T-helper 2 cell treated with Interferon-gamma antibody and Interleukin-4, amounts not matched to agents 100 ng/mL and 5 ng/mL, for 36 hours (primary cell): ENCODE measurements around the gene CCR7. TPM values are rescaled to one million over a fixed set of nuclear protein-coding genes. Genes with fewer than 3 reads are reported as not detected.

Experiments used
- intact Hi-C: fragments of 100-400 bp; cut with micrococcal nuclease; formaldehyde crosslinking; loops from one replicate; pipeline ENCODE4 v1.15.1; 2023
- total RNA-seq: library from RNA; stranded (reverse); gene quantifications from 2 replicates; pipeline ENCODE4 v1.2.3, GENCODE V29; 2022

The CCR7 gene
- total RNA-seq, 1 donor from 2014 or later = 113 TPM

DNA sequence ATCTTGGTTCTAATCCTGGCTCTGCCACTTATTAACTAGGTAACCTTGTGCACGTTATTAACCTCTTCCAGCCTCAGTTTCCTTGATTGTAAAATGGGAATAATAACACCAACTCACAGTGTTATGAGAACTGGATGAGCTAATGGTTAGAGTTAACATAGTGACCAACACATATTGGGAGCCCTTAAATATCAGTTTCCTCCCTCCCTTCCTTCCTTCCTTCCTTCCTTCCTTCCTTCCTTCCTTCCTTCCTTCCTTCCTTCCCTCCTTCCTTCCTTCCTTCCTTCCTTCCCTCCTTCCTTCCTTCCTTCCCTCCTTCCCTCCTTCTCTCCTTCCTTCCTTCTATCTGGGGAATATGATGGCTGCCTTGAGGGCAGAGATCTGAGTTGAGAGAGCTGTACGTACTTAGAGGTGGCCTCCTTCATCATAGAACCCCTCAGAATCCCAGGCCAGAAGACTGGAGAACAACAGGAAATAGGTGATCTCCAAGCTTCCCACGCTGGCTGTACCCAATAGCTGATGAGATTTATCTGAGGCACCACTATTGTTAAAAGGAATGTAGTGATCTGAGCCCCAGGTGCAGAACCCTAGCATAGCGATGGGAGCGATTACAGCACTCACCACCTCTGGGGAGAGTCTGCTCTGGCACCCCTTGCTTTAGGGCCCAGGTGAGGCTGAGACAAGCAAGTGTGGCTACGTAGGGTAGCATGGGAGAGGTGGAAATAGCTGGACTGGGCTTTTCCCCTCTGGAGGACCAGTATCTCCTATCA, 26.2 kb downstream of the CCR7 start:
- intact Hi-C loops = no loop called here

DNA sequence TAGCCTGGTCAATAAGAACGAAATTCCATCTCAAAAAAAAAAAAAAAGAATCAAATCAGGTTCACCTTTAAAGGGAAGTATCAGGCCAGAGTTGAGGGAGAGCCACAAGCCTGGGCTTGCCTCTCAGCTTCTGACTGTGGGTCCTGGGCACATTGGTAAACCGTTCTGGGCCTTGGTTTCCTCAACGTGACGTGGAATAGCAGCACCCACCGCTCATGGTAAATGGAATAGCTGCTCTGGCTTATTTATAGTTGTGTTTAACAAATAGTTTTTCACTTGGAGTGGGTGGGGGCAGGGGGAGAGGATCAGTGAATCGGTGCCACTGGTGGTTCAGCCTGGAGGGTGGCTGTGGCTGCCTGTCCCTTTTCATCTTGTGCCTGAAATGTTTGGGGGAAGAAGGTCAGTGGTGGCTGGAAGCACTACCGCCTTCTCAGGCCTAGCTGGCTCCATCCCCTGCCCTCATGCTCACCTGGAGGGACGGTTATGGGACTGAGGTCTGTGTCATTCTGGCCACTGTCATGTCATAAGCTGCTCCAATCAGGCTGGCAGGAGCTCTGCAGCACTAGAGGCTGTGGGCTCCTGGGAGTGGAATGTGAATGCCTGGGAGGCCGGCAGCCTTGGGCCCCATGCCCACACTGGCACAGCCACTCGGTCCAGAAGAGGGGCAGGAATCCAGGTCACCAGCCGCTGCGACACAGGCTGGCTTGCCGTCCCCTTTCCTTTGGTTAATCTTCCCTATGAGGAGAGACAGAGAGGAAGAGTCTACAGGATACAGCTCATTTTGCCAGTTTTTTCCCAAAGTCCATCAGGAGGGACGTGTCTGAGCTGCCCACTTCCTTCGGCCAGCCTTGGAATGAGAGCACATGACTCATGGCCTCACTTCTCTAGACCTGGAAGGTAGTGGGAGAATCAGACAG, 27.0 kb downstream of the CCR7 start:
- intact Hi-C loops = no loop called here

DNA sequence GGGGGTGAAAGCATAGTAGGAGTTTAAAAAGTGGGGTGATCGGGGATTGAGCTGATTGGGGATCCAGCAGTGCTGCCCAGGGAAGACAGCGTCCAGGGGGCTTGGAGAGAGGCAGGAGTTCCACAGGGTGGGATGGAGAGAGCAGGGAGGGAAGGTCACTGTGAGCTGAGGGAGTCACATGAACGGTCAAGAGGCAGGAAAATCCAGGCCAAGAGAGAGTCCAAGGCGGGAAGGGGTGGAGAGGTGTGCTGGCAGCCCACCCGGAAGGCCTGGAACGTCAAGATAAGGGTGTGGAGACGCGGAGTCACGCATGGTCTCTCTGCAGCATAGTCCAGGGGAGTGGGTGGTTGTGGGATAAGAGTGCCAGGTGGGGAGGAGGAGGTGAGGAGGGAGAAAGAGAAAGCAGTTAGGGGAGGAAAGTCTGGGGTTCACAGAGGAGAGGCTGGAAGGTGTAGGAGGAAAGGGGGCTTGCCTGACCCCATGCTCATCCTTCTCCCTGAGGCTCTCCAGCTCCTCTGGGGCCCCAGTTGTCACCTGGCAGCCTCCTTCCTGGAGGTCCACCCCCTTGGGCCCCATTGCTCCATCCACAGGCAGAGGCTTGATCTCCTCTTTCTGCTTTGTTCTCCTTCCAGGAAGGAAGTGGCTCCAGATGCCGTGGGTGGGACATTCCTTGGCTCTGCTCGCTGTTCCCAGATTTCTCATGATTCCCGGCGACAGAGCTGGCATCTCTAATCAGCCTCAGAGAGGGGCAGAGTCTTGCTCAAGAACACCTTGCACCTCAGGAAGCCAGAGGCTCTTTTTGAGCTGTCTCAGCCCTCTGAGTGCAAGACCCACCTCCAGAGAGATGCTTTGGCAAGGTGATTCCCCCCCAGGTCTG, 28.7 kb downstream of the CCR7 start:
- intact Hi-C loops = no loop called here

DNA sequence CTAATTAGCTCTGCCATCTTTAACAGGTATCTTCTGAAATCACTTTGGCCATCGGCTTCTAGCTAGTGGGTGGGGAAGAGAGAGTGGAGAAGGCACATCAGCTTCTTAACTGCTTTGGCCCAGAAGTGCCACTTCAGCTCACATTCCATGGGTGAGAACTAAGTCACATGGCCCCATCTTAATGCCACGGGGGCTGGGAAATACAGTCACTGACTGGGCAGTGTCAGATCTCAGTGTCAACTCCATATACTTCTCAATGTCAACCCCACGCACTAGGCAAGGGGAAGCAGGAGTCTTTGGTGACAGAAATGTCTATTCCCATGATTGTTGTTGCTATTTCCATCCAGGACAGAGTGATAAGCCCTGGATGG, 29.4 kb downstream of the CCR7 start:
- intact Hi-C loops = no loop called here

DNA sequence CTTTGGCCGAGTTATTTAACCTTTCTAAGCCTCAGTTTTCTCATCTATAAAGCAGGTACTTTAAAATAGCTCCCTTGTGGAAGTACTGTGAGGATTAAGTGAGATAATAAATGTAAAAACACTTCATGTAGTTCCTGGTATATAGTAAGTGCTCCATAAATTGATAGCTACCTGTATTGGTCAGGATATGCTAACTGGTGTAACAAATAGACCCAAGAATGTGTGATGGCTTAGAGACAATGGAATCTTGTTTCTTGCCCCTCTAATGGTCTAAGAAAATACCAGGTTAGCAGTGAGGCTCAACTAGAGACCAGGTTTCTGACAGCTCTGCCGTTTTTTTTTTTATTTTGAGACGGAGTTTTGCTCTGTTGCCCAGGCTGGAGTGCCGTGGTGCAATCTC, 29.8 kb downstream of the CCR7 start:
- intact Hi-C loops = no loop called here

DNA sequence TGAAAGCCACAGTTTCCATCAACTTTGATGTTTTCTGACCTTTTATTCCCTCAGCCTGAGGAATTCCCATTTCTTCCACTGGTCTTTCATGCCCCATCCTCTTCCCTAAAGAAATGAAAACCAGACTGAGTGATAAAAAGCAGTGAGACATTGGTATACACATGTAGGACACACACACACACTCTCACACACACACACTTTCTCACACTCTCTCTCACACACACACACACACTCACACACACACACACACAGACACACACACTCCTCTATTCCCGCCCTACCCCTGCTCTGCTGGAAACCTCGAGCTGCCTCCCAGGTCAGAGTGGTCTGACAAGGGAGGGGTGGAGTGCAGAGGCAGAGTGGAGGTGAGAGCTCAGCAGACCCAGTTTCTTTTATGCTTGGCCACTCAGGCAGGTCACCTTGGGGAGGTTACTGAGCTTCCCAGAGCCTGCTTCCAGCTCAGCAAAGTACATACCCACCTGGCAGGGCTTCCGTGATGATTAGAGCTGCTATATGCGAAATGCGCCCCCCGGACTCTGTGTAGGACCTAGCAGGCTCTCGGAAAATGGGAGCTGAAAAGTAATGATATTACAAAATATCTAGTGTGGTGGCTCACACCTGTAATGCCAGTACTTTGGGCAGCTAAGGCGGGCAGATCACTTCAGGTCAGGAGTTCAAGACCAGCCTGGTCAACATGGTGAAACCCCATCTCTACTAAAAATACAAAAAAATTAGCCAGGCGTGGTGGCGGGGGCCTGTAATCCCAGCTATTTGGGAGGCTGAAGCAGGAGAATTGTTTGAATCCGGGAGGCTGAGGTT, 30.7 kb downstream of the CCR7 start:
- intact Hi-C loops = no loop called here

DNA sequence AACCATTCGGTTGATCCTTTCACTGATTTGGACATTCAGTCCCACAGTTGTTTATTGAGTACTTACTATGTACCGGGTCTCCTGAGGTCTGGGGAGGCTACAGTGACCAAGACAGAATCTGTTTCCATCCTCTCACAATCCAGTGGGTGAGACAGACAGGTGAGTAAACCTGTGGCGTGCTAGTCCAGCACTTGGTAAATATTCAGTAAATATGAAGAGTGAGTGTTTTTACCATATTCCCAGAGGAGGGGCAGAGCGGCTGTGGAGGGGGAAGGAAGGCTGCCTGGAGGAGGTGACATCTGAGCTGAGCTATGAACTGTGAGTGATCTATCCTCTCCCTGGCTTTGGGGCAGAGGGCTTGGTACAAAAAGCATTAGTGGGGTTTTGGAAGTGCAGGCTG, 31.4 kb downstream of the CCR7 start:
- intact Hi-C loops = loop anchor here (1.0 to 2.0 kb wide), 7 partner anchors 17 to 176 kb away; partner anchors contain the start of gene TOP2A

DNA sequence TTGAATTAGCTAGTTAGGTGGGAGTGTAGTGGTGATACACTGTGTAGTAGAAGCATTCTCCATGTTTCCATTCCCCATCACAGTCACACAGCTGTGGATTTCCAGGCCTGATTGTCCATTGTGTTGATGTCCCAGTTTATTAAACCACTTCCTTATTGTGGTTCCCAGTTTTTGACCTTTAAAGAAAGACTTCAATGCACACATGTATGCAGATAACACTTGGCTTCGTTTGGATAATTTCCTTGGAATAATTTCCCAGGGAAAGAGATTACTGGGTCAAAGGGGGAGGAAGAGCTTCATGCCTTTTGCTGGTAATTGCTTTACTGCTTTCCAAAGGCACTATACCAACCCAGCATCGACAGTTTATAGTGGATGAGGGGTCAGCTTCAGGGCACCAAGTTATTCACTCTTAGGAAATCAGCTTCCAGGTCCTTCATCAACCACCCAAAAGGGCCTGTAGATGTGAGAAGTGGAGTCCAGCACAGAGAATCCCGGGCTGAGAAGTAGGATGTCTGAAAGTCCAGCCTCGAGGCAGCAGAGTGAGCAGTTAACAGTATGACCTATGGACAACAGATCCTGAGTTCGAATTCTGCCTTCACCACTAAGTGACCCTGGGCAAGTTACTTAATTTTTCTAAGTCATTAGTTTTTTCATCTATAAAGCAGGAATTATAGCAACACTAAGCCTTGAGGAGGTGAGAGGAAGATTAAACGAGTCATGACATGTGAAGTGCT, 32.6 kb downstream of the CCR7 start:
- intact Hi-C loops = loop anchor here (1.0 to 2.0 kb wide), 7 partner anchors 15 to 174 kb away; partner anchors contain the start of gene TOP2A

DNA sequence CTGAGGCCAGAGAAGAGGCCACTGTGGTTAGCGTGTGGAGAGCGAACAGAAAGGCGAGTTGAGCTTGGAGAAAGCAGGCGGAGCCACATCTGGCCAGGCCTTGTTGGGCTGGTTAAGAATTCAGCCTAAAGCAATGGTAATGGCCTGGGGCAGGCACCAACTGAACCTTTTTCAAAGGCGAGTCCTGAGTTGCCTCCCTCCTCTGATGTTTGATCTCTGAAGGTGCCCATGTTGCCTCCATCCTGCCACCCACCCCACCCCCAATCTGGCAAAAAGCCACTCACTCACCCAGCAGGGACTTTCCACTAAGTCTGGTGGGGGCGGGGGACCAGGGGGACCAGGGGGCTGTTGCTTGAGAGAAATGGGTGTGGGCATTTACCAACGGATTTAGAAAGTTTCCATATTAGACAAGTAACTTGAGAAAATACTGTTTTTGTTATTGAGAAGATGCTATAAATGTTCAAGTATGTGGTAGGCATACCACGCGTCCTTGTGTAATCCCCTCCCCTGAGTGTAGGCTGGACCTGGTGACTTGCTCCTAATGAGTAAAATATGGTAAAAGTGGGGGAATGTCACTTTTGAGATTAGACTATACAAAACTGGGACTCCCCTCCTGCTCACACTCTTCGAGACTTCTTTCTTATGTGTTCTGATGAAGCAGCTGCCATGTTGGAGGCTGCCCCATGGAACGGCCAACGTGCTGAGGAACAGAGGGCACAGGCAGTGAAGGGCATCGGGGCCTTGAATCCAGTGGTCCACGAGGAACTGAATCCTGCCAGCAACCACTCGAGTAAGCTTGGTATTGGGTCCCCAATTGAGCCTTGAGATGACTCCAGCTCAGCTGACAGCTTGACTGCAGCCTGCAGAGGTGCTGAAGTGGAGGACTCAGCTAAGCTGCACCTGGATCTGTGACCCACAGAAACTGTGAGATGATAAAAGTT, 34.0 kb downstream of the CCR7 start:
- intact Hi-C loops = no loop called here

DNA sequence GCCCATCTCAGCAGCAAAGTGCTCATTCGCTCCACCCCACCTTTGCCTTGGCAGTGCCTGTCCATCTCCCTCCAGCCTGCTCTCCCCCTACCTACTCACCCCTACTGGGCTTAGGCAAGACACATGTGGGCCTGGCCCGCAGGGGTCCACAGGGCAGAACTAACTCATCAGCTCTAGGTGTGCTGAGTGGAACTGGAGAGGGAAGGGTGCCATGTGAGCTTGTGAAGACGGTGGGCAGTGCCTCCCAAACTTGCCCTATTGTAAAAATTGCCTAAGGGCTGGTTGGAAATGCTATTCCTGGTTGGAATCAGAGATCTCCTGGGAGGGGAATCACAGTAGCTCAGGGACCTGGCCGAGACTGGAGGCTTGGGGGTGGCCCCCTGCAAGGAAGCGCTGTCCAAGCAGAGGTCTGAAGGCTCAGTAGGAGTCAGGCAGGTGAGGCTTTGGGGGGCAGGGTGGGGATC, 34.7 kb downstream of the CCR7 start:
- intact Hi-C loops = no loop called here

DNA sequence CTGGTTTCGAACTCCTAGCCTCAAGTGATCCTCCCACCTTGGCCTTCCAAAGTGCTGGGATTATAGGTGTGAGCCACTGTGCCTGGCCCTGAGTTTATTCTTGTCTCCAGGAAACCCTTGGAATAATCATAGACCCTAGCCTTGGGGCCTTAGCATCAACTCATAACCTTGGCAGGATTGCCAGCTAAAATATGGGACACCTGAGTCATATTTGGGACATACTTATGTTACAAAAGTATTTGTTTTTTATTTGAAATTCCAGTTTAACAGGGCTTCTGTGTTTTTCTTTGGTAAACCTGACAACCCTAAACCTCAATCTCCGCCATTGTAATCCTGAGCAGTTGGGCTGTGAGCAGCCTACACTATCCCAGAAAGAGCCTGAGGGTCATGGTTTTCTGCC, 35.3 kb downstream of the CCR7 start:
- intact Hi-C loops = no loop called here

DNA sequence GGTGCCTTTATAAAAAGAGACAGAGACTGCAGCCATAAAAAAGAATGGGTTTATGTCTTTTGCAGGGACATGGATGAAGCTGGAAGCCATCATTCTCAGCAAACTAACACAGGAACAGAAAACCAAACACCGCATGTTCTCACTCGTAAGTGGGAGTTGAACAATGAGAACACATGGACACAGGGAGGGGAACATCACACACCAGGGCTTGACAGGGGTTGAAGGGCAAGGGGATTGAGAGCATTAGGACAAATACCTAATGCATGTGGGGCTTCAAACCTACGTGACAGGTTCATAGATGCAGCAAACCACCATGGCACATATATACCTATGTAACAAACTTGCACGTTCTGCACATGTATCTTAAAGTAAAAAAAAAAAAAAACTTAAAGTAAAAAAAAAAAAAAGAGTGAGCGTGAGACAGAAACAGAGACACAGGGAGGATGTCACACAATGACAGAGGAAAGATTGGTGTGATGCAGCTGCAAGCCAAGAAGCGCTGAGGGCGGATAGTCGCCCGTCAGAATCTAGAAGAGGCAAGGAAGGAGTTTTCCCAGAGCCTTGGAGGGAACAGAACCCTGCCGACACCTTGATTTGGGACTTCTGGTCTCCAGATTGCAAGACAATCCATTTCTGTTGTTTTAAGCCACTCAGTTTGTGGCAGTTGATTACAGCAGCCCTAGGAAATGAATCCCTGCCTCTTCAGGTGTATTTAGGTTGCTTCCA, 36.4 kb downstream of the CCR7 start:
- intact Hi-C loops = no loop called here

DNA sequence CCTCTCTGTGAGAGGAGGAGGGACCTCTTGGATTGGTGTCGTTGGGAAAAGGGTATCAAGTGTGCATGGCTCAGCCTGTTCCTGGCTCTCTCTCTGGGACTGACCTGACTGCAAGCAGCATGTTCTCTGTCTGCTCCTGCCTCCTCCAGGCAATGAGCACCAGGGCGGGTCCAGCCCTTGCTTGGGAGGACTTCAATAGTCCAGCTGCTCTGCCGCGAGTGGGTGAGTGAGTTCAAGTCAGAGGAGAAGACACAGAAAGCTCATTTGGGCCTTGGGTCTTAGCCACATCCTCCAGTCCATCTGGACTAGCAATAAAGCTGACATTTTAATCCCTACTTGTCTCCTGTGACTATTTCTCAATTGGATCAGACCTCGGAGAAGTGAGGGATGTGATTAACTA, 38.6 kb downstream of the CCR7 start:
- intact Hi-C loops = no loop called here

DNA sequence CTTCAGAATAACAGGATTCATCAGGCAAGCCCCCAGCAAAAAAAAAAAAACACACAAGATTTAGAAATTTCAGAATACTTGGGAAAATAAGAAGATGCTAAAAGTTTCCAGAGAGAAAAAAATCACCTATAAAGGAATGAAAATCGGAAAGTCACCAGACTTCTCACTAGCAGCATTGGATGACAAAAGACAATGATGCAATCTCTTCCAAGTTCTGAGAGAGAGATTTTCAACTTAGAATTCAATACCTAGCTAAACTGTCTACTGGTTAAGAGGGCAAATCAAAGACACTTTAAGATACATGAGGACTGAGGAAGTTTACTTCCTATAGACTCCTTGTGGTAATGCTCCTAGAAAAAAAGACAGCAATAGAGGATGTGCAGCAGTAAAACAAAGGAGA, 40.0 kb downstream of the CCR7 start:
- intact Hi-C loops = no loop called here

DNA sequence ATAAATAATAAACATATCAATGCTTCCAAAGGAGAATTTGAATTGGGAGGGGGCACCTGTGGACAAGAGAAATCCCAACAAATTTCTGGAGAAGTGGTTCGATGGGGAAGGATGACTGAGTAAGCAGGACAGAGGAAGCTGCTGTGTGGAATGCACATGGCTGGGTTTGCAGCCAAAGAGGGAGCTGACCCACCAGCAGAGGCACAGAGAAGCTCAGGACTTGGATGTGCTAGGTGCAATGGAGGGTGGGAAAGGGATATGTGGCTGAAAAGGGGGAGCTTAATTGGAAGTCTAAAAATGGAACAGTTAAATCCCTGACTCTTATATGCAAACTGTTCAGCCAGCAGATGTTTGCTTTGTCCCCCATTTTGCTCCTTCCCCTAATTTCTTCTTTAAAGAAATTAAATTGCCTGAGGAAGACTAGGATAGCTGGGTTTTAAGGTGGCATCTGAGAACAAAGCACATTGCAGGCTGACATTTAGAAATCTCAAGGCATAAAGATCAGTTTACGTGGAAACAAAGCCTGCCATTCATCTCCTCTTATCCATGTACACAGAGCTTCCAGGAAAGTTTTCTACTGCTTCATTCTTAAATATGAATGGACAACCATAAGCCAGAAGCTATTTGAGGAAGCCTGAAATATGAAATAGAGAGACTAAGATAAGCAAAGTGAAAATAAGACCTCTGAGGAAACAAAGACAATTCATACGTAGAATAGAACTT, 40.9 kb downstream of the CCR7 start:
- intact Hi-C loops = no loop called here

DNA sequence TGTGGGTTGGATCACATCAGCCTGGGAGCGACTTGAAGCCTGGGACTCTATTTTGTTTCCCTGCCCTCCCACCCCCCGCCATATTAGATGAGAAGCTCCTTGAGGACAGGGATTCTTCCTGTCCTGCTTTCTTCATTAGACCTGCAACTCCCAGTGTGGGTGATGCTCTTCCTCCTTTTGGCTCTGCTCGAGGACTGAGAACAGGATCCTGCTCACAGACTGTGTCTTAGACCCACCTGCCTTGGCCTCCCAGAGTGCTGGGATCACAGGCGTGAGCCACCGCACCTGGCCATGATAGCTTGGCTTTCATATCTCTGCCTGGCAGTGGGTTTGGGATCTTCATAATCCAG, 42.3 kb downstream of the CCR7 start:
- intact Hi-C loops = no loop called here

DNA sequence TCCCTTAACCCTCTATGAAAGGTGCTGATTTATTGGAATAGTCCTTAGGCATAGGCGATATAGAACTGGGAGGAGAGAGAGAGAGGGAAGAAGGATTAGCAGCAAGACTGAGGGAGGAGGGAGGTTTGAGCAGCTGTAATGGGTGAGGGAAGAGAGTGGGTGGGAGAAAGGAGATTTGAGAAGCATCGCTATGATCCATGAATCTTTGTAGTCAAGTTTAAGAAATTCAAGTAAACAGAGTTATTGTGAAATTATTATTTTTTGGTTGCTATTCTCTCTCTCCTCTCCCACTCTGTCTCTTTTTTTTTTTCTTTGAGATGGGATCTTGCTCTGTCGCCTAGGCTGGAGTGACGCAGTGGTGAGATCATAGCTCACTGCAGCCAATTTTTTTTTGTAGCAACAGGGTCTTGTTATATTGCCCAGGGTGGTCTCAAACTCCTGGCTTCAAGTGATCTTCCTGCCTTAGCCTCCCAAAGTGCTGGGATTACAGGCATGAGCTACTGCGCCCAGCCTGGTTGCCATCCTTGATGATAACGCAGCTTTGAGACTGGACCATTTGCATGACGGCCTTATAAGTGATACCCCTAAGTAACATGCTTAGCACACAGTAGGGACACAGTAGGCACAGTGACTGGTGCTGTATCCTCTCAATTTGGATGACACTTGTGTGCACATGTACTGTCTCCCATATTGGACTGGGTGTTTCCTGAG, 42.9 kb downstream of the CCR7 start:
- intact Hi-C loops = no loop called here
